Stimulated activated naive CD4-positive, alpha-beta T cell treated with Interleukin-2 at 50 U/mL for 16 hours (primary cell): Measurements from ENCODE around the gene ZNF524.
A peak's percentile ranks its signal among the peaks of the same experiment; 100 is the strongest.
"Not testable (repeated sequence)": the region's sequence is repeated elsewhere in the genome, so short reads cannot be mapped to it uniquely, and the experiment has no call there.

Source experiments
- DNase-seq: peaks from one replicate; lab custom pipeline; 2025; lab: John Stamatoyannopoulos, UW

ZNF524 gene, protein sequence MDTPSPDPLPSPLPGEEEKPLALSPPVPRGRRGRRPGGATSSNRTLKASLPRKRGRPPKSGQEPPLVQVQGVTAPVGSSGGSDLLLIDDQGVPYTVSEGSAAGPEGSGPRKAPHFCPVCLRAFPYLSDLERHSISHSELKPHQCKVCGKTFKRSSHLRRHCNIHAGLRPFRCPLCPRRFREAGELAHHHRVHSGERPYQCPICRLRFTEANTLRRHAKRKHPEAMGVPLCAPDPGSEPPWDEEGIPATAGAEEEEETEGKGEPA

DNA sequence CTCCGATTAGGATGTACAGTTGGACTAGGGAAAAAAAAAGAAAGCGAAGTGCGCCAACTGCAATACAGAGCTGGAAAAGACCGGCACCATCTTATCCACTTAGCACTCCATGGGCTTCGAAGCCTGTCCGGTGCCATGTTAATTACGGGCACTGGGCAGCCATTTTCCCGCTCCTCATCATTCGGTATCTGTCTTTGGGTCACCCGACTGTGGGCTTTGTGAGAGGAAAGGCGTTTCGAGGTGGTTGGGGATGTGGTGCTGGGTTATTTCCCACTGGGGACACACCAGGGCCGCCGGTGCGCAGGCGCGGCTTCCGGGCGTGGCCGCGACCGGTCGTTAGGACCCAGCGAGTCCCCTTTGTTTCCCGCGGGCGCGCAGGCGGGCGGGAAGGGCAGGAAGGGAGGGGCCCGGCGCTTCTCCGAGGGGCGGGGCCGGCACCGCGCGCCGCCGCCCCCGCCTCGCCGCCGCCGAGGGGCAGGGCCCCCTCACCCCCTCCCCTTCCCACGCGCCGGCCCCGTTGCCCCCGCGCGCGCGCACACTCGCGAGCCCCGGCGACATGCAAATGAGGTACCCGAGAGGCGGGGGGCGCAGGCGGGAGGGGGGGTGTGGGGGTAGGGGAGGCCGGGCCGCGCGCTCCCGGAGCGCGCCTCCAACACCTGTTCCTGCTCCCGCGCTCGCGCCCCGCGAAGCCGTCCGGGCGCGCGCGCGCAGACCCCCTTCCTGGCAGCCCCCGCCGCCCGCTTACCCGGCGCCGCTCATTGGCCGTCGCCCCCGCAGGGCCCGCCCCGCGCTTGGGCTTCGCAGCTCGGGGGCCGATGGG is at the start of gene ZNF524:
Gene ZNF524 (plus strand): TSS at position 447 of the 820 bp plus-strand sequence. CDS start 1,825 bp downstream, outside the sequence.
- DNase-seq, result peak; percentile 88

DNA sequence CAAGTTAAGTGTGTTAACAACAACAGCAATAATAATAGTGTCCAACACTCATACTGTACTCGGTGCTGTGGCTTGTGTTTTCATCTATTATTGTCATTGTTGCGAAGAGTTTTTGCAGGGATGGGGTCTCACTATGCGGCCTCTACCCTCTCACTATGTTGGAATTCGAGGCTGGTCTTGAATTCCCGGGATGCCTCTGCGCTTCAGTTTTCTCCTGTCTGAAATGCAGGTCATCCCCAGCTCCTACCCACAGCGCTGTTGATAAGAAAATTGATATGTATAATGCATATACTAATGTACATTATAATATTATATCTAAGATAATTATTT is 49.8 kb upstream of the ZNF524 start:
- DNase-seq, result no peak

DNA sequence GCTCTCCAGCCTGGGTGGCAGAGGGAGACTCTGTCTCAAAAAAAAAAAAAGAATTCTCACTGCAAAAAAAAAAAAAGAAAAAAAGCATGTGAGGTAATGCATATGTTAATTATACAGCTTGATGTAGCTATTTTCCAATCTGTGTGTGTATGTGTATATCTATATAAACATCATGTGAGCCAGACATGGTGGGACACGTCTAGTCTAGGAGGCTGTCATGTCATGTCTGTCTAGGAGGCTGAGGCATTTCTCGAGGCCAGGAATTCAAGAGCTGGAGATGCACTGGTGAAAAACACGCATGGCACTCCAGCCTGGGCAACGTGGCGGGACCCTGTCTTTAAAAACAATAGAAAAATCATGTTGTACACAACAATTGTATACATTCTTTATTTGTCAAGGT is 47.9 kb upstream of the ZNF524 start:
- no peak for DNase-seq

DNA sequence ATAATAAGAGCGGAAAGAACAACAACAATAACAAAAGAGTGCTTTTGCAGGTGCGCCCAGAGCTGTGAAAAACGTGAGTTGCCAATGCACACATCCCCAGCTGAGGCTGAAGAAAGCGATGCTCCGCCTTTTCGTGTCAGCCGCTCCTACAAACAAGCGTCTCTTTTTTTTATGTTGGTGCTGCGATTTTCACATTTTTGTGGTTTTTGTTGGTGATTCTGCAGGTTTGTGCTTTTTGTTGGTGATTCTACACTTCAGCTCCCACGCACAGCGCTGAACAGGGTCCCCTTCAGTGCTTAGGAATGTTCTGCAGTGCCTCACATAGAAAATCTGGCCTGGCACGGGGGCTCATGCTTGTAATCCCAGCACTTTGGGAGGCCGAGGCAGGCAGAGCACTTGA is 47.5 kb upstream of the ZNF524 start:
- no peak for DNase-seq

DNA sequence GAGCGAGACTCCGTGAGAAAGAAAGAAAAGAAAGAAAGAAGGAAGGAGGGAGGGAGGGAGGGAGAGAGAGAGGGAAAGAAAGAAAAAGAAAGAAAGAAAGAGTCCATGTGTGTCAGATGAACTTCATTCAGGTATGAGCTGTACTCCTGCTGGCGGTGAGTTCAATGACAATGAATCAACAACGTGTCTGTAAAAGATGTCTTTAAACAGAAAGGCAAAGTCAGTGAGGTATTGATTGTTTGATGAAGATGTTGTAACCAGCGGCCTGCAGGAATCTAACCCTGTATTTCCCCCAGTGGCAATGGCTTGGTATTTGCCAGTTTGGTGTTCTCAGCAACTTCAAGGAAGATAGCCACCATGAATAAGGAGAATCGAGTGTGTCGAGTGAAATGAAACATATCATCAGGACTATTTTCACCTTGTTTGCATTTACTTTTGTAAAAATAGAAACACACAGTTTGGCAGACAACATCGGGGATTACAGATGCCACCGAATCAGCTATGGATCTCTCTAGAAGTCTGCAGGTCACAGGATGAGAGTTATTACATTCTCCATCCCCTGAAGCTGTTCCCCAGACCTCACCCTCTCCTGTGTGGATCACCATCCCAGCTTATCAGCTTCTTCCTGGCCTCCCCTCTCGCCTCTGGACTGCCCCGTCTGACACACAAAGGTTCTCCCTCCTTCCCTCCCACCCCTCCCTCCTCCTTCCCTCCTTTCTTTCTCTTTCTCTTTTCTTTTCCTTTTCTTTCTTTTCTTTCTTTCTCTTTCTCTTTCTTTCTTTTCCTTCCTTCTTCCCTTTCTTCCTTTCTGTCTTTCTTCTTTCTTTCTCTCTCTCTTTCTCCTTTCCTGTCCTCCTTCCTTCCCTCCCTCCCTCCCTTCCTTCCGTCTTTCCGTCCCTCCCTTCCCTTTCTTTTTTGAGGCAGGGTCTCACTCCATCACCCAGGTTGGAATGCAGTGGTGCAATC is 46.6 kb upstream of the ZNF524 start:
- DNase-seq, result no peak

DNA sequence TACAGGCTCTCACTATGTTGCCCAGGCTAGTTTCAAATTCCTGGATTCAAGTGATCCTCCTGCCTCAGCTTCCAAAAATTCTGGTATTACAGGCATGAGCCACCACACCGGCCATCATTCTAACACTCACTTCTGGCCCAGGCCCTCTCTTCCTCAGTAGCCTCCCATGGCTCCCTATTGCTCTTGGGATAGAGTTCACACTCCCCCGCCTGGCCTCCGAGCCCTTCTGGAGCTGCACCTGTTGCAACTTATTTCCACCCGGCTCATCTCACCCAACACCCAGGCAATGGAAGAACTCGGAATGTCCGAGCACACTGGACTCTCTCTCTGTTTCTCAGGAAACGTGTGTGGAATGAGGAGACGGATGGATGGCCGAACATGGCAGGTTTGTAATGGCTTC is 45.8 kb upstream of the ZNF524 start:
- no peak for DNase-seq

DNA sequence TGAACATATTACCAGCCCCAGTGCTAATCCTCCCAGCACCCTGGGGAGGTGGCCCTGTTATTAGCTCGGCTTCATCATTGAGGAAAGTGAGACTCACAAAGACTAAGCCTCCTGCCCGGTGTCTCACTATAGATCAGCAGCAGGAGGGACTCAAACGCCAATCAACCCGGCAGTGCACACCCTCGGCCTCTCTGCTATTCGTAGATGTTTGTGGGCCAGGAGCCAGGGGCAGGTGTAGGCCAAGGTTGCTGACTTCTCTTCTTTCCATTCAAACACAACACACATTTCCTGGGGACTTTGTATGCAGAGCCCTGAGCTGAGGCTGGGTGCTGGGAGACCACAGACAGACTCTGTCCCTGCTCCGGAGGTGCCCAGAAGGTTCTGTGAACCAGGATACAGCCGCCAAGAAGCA is 45.3 kb upstream of the ZNF524 start:
- DNase-seq, result no peak

DNA sequence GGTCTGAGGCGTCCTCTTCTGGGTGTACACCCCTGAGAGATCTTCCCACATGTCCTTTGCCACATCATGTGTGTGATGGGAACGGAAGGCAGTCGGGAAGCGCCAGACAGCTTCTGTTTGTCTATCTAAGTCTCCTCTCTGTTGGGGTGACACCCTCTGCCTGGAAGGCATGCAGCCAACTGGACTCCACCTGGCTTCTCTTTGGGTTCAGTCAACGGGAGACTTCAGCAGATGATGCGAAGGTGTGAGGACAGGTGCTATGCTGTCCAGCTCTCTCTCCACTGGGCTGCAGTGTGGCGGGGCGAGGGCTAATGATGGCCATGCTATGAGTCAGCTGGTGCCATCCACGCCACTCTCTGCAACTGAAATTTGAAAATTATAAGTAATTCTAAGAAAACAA is 40.4 kb upstream of the ZNF524 start:
- no peak for DNase-seq

DNA sequence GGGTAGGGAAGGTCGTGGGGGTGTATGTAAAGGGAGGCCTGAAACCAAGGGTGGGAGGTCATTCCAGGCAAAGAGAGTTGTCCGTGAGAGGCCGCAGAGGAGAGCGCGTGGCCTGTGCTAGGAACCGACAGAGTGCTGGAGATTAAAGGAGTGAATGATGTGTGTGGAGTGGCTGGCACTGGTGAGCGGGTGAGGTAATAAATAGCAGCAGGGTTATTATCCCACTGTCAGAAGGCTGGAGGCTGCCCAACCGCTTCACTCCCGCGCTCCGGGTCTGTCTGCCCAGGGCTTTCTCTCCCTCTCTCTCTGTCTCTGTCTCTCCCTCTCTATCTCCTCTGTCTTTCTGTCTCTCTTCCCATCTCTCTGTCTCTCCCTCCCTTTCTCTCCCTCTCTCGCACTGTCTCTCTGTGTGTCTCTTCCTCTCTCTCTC is 36.8 kb upstream of the ZNF524 start:
- DNase-seq, result no peak

DNA sequence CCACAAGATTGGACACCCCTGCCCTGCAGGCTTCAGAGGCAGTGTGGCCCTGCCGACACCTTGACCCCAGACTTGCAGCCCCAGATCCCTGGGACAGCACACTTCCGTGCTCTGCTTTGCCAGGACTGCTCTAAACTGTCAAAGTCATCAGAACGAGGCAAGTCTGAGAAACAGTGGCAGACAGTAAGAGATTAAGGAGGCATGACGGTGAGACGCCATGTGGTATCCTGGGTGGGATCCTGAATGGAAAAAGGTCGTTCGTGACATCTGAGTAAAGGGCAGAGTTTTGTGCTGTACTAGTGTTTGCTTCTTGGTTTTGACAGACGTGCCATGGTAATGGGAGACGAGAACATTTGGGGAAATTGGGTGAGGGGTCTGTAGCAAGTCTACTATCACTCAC is 33.3 kb upstream of the ZNF524 start:
- no peak for DNase-seq

DNA sequence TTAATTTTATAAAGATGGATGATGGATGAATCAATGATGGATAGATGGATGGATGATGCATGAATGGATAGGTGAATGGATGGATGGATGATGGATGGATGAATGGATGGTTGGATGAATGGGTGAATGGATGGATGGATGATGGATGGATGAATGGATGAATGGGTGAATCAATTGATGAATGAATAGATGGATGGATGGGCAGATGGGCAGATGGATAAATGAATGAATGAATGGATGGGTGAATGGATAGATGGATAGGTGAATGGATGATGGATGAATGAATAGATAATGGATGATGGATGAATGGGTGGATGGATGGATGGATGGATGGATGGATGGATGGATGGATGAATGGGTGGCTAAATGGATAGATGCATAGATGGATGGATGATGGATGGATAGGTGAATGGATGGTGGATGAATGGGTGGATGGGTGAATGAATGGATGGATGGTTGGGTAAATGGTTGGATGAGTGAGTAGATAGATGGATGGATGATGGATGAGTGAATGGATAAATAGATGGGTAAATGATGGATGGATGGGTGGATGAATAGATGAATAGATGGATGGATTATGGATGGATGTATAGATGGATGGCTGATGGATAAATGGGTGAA is 32.3 kb upstream of the ZNF524 start:
- no peak for DNase-seq

DNA sequence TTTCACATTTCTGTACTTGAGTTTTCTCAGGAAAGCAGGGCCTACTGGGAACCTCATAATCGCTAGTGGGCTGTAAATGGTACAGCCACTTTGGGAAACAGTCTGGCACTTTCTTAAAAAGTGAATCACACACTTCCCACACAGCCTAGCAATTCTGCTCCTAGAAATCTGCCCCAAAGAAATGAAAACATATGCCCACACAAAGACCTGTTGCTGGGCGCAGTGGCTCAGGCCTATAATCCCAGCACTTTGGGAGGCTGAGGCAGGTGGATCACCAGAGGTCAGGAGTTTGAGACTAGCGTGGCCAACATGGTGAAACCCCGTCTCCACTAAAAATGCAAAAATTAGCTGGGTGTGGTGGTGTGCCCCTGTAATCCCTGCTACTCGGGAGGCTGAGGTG is 30.6 kb upstream of the ZNF524 start:
- not testable (repeated sequence) for DNase-seq

DNA sequence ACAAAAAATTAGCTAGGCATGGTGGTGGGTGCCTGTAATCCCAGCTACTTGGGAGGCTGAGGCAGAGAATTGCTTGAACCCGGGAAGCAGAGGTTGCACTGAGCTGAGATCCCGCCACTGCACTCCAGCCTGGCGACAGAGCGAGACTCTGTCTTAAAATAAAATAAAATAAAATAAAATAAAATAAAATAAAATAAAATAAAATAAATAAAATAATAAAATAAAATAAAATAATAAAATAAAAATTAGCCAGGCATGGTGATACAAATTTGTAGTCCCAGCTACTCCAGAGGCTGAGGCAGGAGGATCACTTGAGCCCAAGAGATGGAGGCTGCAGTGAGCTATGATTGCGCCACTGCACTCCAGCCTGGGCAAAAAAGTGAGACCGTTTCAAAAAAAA is 26.2 kb upstream of the ZNF524 start:
- DNase-seq, result not testable (repeated sequence)

DNA sequence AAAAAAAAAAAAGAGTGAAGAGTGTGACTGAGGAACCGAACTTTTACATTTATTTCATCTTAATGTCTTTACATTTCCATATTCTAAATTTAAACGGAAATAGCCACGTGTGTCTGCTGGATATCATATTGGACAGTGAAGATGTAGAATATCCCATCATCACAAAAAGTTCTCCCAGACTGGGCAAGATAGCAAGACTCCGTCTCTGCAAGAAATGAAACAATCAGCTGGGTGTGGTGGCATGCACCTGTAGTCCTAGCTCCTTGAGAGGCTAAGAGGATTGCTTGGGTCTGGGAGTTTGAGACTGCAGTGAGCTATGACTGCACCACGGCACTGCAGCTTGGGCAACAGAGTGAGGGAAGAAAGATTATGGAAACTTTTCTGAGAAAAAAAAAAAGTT is 23.3 kb upstream of the ZNF524 start:
- no peak for DNase-seq

DNA sequence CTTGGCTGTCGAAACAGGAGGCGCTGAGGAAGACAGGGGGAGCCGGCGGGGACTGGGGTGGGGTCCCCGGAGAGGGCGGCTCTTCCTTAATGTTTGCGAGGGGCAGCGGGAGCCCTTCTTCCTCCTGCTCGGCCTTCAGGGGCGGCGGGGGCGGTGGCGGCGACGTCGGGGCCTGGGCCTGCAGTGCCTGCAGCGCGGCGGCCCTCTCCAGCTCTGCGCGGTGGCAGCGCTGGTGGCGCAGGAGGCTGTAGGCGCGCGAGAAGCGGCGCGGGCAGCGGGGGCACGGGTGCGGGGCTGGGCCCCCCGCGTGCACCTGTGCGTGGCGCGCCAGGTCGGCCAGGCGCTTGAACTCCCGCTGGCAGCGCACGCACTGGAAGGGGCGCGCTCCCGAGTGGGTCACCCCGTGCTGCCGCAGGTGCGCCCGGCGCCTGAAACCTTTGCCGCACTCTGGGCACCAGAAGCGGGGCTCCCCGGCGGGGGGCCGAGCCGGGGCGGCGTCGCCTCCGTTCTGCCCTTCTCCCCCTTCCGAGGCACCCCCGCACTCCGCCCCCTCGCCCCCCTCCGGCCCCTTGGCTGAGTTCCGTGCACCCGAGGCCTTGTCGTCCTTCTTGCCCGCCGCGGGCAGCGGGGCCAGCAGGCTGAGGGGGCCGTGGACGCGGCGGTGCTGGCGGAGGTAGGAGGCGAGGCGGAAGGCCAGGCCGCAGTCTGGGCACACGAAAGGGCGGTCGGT is 21.9 kb upstream of the ZNF524 start:
- no peak for DNase-seq

DNA sequence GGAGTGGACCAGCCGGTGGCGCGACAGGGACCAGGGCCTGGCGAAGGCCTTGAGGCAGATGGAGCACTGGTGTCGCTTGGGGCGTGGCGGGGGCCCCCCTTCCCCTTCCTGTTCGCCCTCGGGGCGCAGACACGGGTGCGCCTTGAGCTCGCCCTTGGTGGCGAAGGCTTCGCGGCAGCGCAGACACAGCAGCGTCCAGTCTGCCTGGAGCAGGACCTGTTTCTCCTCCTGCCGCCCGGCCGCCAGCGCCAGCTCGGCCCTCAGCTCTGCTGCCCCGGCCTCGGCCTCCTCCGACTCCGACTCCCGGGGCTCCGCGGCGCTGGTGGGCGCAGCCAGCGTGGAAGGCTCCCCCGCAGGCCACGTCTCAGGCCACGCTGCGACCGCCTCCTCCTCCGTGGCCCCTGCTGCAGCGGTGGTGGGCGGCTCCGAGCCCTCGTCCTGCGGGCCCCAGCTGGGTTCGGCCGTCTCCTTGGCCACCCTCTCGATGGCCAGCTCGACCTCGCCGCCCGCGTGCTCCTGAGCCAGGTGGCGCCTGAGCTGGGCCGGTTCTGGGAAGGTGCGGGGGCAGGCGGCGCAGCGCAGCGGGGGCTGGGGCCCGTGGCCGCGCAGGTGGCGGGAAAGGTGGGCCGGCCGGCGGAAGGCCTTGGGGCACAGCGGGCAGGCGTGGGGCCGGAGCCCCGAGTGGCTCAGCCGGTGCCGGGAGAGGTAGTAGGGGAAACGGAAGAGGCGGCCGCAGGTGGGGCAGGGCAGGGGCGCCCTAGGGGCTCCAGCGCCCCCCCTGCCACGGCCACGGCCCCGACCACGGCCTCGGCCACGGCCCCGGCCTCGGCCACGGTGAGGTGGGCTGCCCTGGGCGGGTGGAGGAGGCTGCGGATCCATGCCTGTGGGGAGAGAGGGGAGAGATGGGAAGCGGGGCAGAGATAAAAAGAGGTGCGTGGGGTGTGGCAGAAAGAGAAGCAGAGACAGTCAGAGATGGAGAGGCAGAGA is 21.0 kb upstream of the ZNF524 start:
- no peak for DNase-seq

DNA sequence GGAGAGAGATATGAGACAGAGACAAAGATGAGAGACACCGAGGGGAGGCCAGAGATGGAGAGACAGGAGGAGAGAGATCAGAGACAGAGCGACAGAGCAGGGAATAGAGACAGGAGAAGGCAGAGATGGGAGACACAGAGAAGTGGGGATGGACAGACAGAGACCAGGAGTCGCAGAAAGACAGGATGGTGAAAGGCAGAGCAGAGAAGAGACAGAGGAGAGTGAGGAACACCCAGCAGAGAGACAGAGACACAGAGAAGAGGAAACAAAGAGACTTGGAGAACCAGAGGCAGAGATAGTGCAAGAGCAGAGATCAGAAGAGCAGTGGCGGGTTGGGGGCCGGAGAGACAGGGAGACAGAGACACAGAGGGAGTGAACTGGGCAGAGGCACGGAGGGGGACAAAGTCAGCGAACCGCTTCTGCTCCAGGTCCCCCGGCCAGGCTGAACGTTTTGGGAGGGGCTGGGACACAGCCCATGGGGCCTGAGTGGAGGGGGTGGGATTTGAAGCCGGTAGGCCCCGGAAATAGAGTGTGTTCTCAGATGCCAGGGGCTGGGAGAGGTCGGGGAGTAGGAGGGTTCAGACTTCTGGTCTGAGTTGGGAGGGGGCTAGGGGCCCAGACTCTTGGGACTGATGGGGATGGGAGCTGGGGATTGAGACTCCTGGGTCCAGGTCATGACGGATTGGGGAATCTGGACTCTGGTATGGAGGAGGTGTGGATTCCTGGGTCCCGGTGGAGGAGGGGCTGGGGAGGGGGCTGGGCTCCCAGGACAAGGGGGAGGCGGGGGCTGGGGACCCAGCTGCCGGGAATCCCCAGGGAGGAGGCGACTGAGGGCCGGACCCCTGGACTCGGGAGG is 20.1 kb upstream of the ZNF524 start:
- DNase-seq, result no peak

DNA sequence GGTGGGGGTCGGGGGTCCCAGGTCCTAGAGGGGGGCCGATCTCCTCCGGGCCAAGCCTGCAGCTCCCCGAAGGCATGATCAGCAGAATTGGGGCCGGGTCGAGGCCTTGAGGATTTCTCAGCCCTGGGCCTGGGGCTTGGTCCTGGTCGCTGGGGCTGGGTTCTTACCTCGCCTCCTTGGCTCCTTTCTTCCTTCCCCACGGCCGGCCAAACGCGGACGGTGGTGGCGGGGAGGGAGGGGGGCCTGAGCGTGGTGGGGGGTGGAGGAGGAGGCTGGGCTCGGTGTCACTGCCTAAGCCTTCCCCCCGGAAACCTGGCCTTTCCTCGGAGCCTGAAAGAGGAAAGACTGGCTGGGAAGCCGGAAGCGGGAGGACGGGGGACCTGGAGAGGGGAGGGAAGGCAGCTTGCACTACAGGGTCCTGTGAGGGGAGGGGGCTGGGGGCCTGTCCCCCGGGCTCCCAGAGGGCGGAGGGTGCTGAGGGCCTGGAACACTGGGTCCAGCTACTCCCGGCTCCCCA is 19.4 kb upstream of the ZNF524 start, which contains the start of gene ZNF579:
Gene ZNF579 (minus strand): TSS at position 221 of the 517 bp plus-strand sequence. CDS start 1,209 bp downstream, outside the sequence.
- DNase-seq, result peak; percentile 73
